OCI-LY7 (cell line): ENCODE measurements around the gene ARFIP1. TPM values are rescaled to one million over a fixed set of nuclear protein-coding genes. Genes with fewer than 3 reads are reported as not detected.

Experiments used
- BruUV-seq: library from RNA; stranded (reverse); fragments of 400-500 nt; replicated peaks from 2 replicates; lab custom pipeline; 2021; lab: Mats Ljungman, UMichigan
- CTCF ChIA-PET: fragments of 300-600 bp; sonication (Branson Sonifier 250); formaldehyde crosslinking; loops from one replicate; lab custom pipeline; 2022; ENCODE audit warnings: antibody characterized with exemption; ENCODE audit not compliant: unreplicated experiment; lab: Charles Lee
- POLR2A ChIA-PET: fragments of 300-600 bp; sonication (Branson Sonifier 250); formaldehyde crosslinking; loops from one replicate; lab custom pipeline; 2022; ENCODE audit warnings: antibody characterized with exemption; lab: Charles Lee
- DNase-seq: peaks from one replicate; pipeline ENCODE4 v3.0.0-alpha.2; 2015; ENCODE audit warnings: low spot score
- H2AFZ ChIP-seq: fragments of 200-600 bp; sonication (generic), shearing (Covaris generic); 2 replicates; pipeline ENCODE4 v1.6.1; 2014; ENCODE audit warnings: mild to moderate bottlenecking, antibody characterized with exemption, low read length, moderate library complexity
- H3K27ac ChIP-seq: fragments of 200-600 bp; sonication (generic); 2 replicates; pipeline ENCODE4 v1.5.1; 2014; ENCODE audit warnings: mixed run types, low read depth, mild to moderate bottlenecking, moderate library complexity, low read length, inconsistent platforms; ENCODE audit not compliant: poor library complexity, severe bottlenecking
- H3K36me3 ChIP-seq: fragments of 200-600 bp; sonication (generic); 2 replicates; pipeline ENCODE4 v1.6.1; 2014; ENCODE audit warnings: mild to moderate bottlenecking, antibody characterized with exemption, low read length, moderate library complexity, mixed read lengths; ENCODE audit not compliant: insufficient read depth
- H3K4me1 ChIP-seq: fragments of 200-600 bp; sonication (generic); 2 replicates; pipeline ENCODE4 v1.5.1; 2014; ENCODE audit warnings: mild to moderate bottlenecking, low read length; ENCODE audit not compliant: insufficient read depth, poor library complexity, severe bottlenecking
- H3K4me2 ChIP-seq: fragments of 200-600 bp; sonication (generic); 2 replicates; pipeline ENCODE4 v1.6.1; 2014; ENCODE audit warnings: mild to moderate bottlenecking, low read length
- H3K4me3 ChIP-seq: fragments of 200-600 bp; sonication (generic); 2 replicates; pipeline ENCODE4 v1.5.1; 2014; ENCODE audit warnings: mild to moderate bottlenecking, low read depth, low read length; ENCODE audit not compliant: poor library complexity, severe bottlenecking
- H3K79me2 ChIP-seq: fragments of 200-600 bp; sonication (generic); 2 replicates; pipeline ENCODE4 v1.6.1; 2016; ENCODE audit warnings: low read depth, mild to moderate bottlenecking, low read length, moderate library complexity, mixed read lengths; ENCODE audit not compliant: insufficient read depth
- H3K9me2 ChIP-seq: fragments of 200-600 bp; sonication (generic); 2 replicates; pipeline ENCODE4 v1.6.1; 2016; ENCODE audit warnings: mild to moderate bottlenecking, low read length, mixed read lengths; ENCODE audit not compliant: insufficient read depth
- H3K9me3 ChIP-seq: fragments of 200-600 bp; sonication (generic); 2 replicates; pipeline ENCODE4 v1.6.1; 2014; ENCODE audit warnings: mild to moderate bottlenecking, mixed run types, low read length, mixed read lengths
- H4K20me1 ChIP-seq: fragments of 200-600 bp; sonication (generic); 2 replicates; pipeline ENCODE4 v1.6.1; 2014; ENCODE audit warnings: mild to moderate bottlenecking, antibody characterized with exemption, low read length, moderate library complexity, mixed read lengths; ENCODE audit not compliant: insufficient read depth
- EZH2phosphoT487 ChIP-seq: fragments of 200-600 bp; sonication (generic); IDR thresholded peaks from 2 replicates; pipeline ENCODE4 v1.6.1; 2018; ENCODE audit warnings: low read depth, borderline replicate concordance, mild to moderate bottlenecking, mixed run types, antibody characterized with exemption, low read length, moderate library complexity, mixed read lengths
- intact Hi-C: fragments of 100-400 bp; cut with micrococcal nuclease; formaldehyde crosslinking; loops from one replicate; pipeline ENCODE4 v1.10.0; 2022; ENCODE audit not compliant: unreplicated experiment
- total RNA-seq, 2 experiments: library from RNA; depleted of rRNA in 1 of 2; stranded (reverse); fragments of >200 nt in 1 of 2; shearing (Covaris generic) in 1 of 2; gene quantifications; 2 replicates each; pipeline ENCODE4 v1.2.3, GENCODE V29; 2014 to 2022
- TF ChIP-seq, protein P1 (sequence below): fragments of 200-600 bp; sonication (generic); conservative IDR thresholded peaks from 2 replicates; pipeline ENCODE4 v1.5.1; 2014; ENCODE audit warnings: mild to moderate bottlenecking, antibody characterized with exemption, low read length, moderate library complexity, mixed read lengths

Gene ARFIP1
- total RNA-seq, 2 experiments from 2014 or later = 27.0 to 29.3 TPM

- H3K4me2 ChIP-seq = no peak overlapping the region
- TF ChIP-seq, protein P1, sequence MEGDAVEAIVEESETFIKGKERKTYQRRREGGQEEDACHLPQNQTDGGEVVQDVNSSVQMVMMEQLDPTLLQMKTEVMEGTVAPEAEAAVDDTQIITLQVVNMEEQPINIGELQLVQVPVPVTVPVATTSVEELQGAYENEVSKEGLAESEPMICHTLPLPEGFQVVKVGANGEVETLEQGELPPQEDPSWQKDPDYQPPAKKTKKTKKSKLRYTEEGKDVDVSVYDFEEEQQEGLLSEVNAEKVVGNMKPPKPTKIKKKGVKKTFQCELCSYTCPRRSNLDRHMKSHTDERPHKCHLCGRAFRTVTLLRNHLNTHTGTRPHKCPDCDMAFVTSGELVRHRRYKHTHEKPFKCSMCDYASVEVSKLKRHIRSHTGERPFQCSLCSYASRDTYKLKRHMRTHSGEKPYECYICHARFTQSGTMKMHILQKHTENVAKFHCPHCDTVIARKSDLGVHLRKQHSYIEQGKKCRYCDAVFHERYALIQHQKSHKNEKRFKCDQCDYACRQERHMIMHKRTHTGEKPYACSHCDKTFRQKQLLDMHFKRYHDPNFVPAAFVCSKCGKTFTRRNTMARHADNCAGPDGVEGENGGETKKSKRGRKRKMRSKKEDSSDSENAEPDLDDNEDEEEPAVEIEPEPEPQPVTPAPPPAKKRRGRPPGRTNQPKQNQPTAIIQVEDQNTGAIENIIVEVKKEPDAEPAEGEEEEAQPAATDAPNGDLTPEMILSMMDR = no peak
- no peak for TF ChIP-seq EZH2phosphoT487
- no TSS peak for BruUV-seq
- peaks cover 19% of the 10 kb centered on the region for H3K36me3 ChIP-seq
- H3K4me1 ChIP-seq = no peaks in the 10 kb centered on the region
- H3K4me3 ChIP-seq = no peak overlapping the region
- intact Hi-C loops = no loop called here
- no peak overlapping the region for H3K27ac ChIP-seq
- H3K79me2 ChIP-seq = no peaks in the 10 kb centered on the region
- no peaks in the 10 kb centered on the region for H4K20me1 ChIP-seq
- no peaks in the 10 kb centered on the region for H3K9me3 ChIP-seq
- no peak for DNase-seq
- H3K9me2 ChIP-seq = no peaks in the 10 kb centered on the region
- ChIA-PET POLR2A (interaction anchor here (0.6 to 2.2 kb wide), 6 partner anchors 9 to 49 kb away, joined by 3 to 6 read pairs (median 4); no protein-coding TSS in a partner anchor), CTCF (no interaction called here)
- no peak overlapping the region for H2AFZ ChIP-seq
These were observed 102.2 kb downstream of the ARFIP1 start for GRCh38 chr4:152881974-152882373.

DNA sequence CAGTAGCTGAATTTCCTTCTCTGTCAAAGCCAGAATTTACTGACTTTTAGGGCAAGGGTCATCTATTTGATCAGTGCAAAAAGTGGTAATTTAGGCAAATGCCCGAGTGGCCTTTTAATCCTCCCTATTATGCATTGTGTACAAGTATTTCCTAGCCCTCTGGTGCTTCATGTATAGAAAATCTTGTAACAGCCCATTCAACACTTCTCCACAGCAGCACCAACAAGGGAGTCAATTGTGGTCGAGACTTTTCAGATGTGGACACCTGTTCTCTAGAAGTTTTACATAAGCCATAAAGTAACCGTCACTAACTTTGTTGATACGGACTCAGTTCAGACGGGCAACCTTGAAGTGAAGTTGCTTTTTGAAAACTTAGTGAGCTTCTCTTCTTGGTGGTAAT lies 105.4 kb downstream of the ARFIP1 start:
- intact Hi-C loops = no loop called here
- peaks cover 16% of the 10 kb centered on the region for H3K36me3 ChIP-seq
- no peaks in the 10 kb centered on the region for H3K9me2 ChIP-seq
- H3K4me1 ChIP-seq = no peaks in the 10 kb centered on the region
- BruUV-seq = no TSS peak
- no peaks in the 10 kb centered on the region for H3K9me3 ChIP-seq
- DNase-seq = no peak
- CTCF ChIA-PET = no interaction called here
- no peak overlapping the region for H3K4me2 ChIP-seq
- TF ChIP-seq, protein P1 = no peak
- TF ChIP-seq EZH2phosphoT487 = no peak
- no peaks in the 10 kb centered on the region for H3K79me2 ChIP-seq
- H4K20me1 ChIP-seq = no peaks in the 10 kb centered on the region
- no peak overlapping the region for H3K4me3 ChIP-seq
- POLR2A ChIA-PET = interaction anchor here (1.1 kb wide), 2 partner anchors 98 to 107 kb away, joined by 3 to 4 read pairs; no protein-coding TSS in a partner anchor
- no peak overlapping the region for H3K27ac ChIP-seq
- H2AFZ ChIP-seq = no peak overlapping the region

- Histone ChIP-seq H3K27ac (no peak overlapping the region), H3K9me3 (no peaks in the 10 kb centered on the region), H3K36me3 (peaks cover 16% of the 10 kb centered on the region), H3K9me2 (no peaks in the 10 kb centered on the region), H4K20me1 (no peaks in the 10 kb centered on the region), H3K4me1 (no peaks in the 10 kb centered on the region), H3K79me2 (no peaks in the 10 kb centered on the region), H2AFZ (no peak overlapping the region), H3K4me3 (no peak overlapping the region), H3K4me2 (no peak overlapping the region)
- ChIA-PET POLR2A (interaction anchor here (0.5 to 0.6 kb wide), 2 partner anchors 16 to 78 kb away, joined by 4 to 6 read pairs; no protein-coding TSS in a partner anchor), CTCF (no interaction called here)
- no TSS peak for BruUV-seq
- intact Hi-C loops = no loop called here
- TF ChIP-seq EZH2phosphoT487 = no peak
- TF ChIP-seq, protein P1 = no peak
- no peak for DNase-seq
These were observed 106.4 kb downstream of the ARFIP1 start for GRCh38 chr4:152886201-152886600.
